Measurements from ENCODE around the gene CLCN7. TPM values are rescaled to one million over a fixed set of nuclear protein-coding genes. Genes with fewer than 3 reads are reported as not detected.

The CLCN7 gene
- total and polyA plus RNA-seq, 4 donors: 61.1 to 119 (median 88.0) TPM

GRCh38 chr16:1430759-1431496 is 43.9 kb downstream of the CLCN7 start, which contains the start of gene PERCC1:
Gene PERCC1 (plus strand): TSS chr16:1431078. CDS start chr16:1432594, 1,516 bp downstream.
- Histone ChIP-seq H3K9ac (ENCODE audit: insufficient read depth in 1 of 2, low read length in 2 of 2) (no peak within 1 kb of the TSS), H3K4me3 (no peak within 1 kb of the TSS), H3K27me3 (ENCODE audit: control insufficient read depth in 3 of 3, insufficient read depth in 3 of 3, low read length in 2 of 3) (no peaks in the 10 kb centered on the region), H3K9me3 (ENCODE audit: control insufficient read depth in 4 of 4, insufficient read depth in 3 of 4, low read length in 3 of 4) (no peaks in the 10 kb centered on the region), H3K4me1 (ENCODE audit: control insufficient read depth in 5 of 5, insufficient read depth in 5 of 5, low read length in 5 of 5) (peaks cover 0 to 36% (median 0%) of the 10 kb centered on the region in 5 donors), H3K27ac (ENCODE audit: low read depth in 1 of 2, low read length in 1 of 2) (no peak within 1 kb of the TSS), H3K36me3 (ENCODE audit: control insufficient read depth in 4 of 4, insufficient read depth in 4 of 4, low read length in 4 of 4) (no peaks in the 10 kb centered on the region)
- peak; percentile 48 to 75 (median 58) for DNase-seq
- 48 to 57% methylated on average over 33 to 35 of the region's 35 CpGs for WGBS, 2 donors
- no peak for ATAC-seq (ENCODE audit: insufficient read depth, low FRiP score)
- no peak for TF ChIP-seq CTCF (IDR thresholded peaks at IDR 0.05; ENCODE audit: control extremely low read depth, extremely low read depth)

- ATAC-seq (ENCODE audit: insufficient read depth, low FRiP score) (no peak), DNase-seq (no peak)
- Histone ChIP-seq H3K9me3 (ENCODE audit: control insufficient read depth in 4 of 4, insufficient read depth in 3 of 4, low read length in 3 of 4) (no peaks in the 10 kb centered on the region), H3K27ac (ENCODE audit: low read depth in 1 of 2, low read length in 1 of 2) (no peak overlapping the region), H3K4me1 (ENCODE audit: control insufficient read depth in 5 of 5, insufficient read depth in 5 of 5, low read length in 5 of 5) (peaks cover 0 to 36% (median 0%) of the 10 kb centered on the region in 5 donors), H3K4me3 (no peak overlapping the region), H3K9ac (ENCODE audit: insufficient read depth in 1 of 2, low read length in 2 of 2) (no peak overlapping the region), H3K36me3 (ENCODE audit: control insufficient read depth in 4 of 4, insufficient read depth in 4 of 4, low read length in 4 of 4) (no peaks in the 10 kb centered on the region), H3K27me3 (ENCODE audit: control insufficient read depth in 3 of 3, insufficient read depth in 3 of 3, low read length in 2 of 3) (no peaks in the 10 kb centered on the region)
- TF ChIP-seq CTCF (IDR thresholded peaks at IDR 0.05; ENCODE audit: control extremely low read depth, extremely low read depth): no peak
- WGBS, 2 donors: 55 to 64% methylated on average over 12 to 14 of the region's 14 CpGs
Observed at GRCh38 chr16:1430214-1430758, 44.5 kb downstream of the CLCN7 start.

- TF ChIP-seq CTCF (IDR thresholded peaks at IDR 0.05; ENCODE audit: control extremely low read depth, extremely low read depth): no peak
- Histone ChIP-seq H3K4me1 (ENCODE audit: control insufficient read depth in 5 of 5, insufficient read depth in 5 of 5, low read length in 5 of 5) (peaks cover 0 to 36% (median 0%) of the 10 kb centered on the region in 5 donors), H3K9me3 (ENCODE audit: control insufficient read depth in 4 of 4, insufficient read depth in 3 of 4, low read length in 3 of 4) (no peaks in the 10 kb centered on the region), H3K36me3 (ENCODE audit: control insufficient read depth in 4 of 4, insufficient read depth in 4 of 4, low read length in 4 of 4) (no peaks in the 10 kb centered on the region), H3K27ac (ENCODE audit: low read depth in 1 of 2, low read length in 1 of 2) (no peak overlapping the region), H3K27me3 (ENCODE audit: control insufficient read depth in 3 of 3, insufficient read depth in 3 of 3, low read length in 2 of 3) (no peaks in the 10 kb centered on the region), H3K9ac (ENCODE audit: insufficient read depth in 1 of 2, low read length in 2 of 2) (no peak overlapping the region), H3K4me3 (no peak overlapping the region)
- ATAC-seq (ENCODE audit: insufficient read depth, low FRiP score): no peak
- peak in 1 of 3 donors; percentile 11 for DNase-seq
- 91 to 96% methylated on average over 13 of the region's 13 CpGs for WGBS, 2 donors
Observed at GRCh38 chr16:1429631-1430030, 45.2 kb downstream of the CLCN7 start.

All from lung (tissue), 12 donors.